GM19043 (cell line): ENCODE measurements around the gene ESAM.

Experiments
- ATAC-seq: cut with Tn5 transposase; IDR thresholded peaks from one replicate; pipeline ENCODE4 v1.9.1; 2021; ENCODE audit warnings: low read depth; ENCODE audit not compliant: unreplicated experiment

The ESAM gene

DNA sequence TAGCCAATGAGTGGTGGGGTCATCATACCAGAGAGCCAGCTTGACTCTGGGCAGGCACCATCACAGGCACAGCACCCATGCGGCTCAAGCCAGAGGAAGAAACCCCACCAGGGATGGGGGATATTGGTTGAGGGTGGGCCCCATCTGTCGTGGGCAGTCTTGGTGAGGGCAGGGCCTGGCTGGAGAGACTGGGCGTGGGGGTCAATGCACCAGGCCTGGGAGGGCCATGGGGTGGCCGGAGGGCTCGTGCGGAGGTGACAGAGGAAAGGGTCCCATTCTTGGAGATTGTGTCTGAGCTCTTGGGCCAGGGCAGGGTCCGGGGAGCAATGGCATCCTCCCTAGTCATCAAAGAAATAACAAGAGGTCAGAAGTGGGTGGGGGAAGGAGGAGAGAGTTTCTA lies 8.5 kb downstream of the ESAM start:
- ATAC-seq, result no peak

DNA sequence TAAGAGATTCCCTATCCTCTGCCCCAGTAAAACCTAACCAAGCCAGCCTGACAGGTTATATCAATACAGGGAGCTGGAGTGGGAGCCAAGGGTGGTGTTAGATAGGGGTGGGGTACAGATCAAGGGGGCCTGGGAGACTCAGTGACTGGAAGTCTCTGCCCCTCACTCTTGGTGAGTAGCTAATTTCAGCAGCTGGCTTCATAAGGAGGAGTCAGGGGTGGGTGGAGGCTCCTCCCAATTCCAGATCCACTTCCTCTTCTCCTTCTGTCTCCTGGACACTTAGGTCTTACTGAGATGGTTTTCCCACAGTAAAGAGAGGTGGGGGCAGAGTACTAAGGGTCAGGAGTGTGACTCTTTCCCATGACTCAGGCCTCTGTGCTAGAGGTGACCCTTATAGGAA lies 8.9 kb downstream of the ESAM start:
- no peak for ATAC-seq

DNA sequence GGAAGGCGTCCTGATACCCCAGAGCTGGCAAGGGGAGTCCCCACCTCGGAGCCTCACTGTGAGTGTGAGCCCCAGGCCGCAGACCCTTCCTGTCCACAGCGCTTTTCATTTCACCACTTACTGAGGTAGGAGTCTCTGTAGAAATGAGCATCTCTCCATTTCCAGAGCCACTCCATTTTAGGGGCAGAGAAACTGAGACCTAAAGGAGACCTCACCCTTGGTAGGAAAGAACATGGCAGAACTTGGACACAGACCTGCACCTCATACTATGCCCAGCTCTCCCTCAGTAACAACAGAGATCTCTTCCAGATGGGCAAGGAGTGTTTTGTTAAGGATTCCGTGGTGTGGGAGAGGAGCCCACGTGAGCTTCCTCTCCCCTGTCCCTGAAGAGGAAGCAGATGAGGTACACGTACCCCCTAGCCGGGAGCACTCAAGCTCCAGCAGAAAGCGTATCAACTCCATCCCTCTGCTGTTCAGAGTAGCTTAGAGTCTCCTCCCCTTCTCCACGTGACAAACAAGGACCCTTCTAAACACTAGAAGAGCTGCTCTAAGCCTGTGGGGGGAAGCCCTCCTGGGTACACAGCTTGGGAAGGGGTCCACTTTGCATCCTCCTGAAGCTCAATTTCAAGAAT lies 9.5 kb downstream of the ESAM start:
- no peak for ATAC-seq

DNA sequence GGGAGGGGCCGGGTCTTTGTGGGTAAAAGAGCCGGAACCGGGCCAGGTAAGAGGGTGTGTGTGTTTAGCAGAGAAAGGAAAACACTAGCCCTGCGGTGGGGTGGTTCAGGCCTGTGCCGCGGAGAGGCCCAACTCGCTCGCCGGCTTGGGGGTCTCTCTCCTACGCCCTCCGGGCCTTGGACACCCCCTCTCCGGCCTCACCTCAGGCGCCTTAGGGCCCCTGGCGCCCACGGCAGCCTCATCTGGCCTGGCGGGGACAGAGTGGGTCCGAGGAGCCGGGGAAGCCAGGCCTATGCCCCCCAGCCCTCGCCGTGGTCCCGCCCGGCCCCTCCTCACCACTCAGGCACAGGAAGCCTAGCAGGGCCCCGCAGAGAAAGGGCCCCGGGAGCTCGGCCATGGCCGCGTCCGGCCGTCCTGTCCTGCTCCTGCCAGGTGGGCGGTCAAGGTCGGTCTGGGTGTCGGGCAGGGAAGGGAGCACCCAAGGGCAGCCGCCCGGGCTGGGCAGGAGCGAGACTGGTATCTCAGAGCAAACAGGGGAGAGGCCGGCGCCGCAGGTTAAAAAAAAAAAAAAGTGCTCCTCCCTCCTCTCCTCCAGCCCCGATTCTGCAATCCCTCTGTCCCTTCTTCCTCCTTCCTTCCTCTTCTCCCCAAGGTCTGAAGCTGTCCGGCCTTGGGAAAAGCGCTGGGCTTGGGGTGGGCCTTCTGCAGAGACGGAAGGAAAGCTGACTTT lies 10.2 kb downstream of the ESAM start, which contains the start of gene VSIG2:
Gene VSIG2 (minus strand): TSS at position 515 of the 730 bp plus-strand sequence. CDS start 118 bp downstream, at position 397.
- ATAC-seq, result no peak

DNA sequence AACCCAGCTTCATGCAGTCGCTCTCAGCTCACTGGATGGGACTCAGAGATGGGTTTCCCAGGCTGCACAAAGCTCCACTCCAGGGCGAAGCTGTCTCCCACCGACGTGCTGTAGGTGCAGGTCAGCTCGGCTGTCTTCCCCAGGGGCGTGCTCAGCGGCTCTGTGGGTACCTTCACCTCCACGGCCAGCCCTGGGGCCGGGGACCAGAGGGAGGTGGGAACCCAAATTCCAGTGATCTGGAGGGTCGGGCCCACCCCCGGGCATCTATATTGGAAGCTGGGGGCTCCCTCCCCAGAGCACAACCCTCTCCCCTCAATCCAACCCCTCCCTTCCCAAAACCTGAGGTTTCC lies 10.7 kb downstream of the ESAM start:
- ATAC-seq, result no peak

DNA sequence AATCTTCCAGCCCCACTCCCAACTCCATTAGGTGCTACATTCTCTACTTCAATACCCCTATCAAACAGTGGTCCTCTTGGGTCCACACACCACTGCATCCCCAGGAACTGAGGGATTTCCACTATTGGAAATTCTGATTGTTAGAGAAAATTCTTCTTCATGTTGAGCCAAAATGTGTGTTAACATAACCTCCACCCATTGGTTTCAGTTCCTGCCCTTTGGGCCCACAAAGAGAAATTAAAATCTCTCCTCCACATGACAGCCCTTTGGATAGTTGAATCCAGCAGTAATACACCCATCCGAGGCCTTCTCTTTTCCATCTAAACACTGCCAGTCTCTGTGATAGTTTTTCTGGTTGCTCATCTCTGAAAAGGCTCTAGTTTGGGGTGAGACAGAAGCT lies 12.2 kb downstream of the ESAM start:
- no peak for ATAC-seq

DNA sequence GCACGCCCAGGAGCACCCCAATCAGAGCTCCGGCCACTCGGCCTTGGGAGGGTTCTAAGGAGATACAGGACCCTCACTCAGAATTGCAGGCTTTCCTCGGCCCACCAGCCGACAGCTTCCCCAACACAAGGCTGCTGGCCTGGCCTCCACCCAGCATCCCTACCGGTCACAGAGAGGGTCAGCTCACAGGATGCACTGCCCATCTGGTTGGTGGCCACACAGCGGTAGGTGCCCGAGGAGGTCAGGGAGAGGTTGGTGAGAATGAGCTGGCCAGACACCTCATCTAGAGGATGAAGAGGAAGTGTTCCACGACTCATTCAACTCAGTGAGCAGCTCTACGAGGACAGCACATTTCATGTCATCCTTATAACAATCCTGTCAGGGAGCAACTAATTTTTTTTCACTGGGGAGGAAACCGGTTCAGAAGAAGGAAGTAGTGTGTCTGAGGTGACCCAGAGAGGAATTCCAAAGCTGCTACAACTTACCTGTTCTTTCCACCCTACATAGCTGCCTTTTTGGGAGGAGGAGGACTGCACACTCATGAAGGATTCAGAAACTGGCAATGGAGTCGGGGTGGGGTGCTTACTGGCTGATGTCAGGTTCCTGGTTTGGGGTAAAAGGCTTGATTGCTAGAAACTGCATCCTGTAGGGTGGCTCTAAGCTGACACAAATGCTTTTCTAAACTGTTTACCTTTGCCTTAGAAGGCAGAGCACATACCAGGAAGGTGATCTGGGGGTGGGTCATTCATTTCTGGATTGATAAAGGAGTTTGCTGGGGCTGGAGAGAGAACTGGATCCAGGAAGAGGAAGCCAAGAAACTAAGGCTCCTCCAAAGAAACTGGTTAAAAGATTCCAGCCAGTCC lies 13.4 kb downstream of the ESAM start:
- no peak for ATAC-seq

DNA sequence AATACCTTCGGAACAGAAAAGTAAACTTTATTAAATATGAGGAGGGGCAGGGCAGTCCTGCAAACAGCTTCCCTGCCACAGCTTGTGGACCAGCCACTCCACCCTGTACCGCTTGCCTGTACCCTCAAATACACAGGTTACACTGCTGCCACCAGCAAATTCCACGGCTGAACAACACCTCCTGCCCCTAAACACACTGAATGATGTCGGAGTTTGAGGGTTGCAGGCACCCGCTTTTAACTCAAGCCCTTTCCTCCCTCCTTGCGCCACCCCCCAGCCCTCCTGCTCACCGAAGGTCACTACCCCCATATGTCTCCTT lies 14.0 kb downstream of the ESAM start:
- ATAC-seq, result no peak

DNA sequence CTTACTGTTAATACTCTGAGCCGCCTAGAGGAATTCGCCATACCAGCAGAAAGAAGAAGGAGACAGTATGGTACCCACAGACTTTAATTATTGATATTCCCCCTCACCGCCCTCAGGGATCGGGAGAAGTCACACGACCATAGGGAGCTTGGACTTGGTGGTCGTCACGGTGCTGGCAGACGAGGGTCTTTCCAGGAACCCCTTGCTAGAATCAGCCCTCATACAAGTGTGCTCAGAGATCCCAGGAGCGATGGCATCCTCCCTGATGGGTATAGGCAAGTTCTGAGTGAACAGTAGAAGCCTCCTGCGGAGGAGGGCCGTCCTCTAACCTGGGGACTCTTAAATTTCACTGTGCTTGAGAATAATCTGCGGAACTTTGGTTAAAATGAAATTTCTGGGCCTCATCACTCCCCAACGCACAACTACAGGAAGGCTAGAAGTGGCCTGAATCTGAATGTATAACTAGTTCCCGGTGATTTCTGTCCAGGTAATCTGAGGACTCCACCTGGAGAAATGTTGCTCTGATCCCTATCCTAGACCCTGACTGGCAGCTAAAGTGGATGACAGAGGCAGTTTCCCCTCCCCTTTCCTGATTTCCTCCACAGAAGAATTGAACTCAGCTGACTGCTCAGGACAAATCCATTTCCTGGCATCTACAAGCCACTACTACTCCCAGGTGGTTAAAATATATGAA lies 14.5 kb downstream of the ESAM start:
- ATAC-seq, result no peak

DNA sequence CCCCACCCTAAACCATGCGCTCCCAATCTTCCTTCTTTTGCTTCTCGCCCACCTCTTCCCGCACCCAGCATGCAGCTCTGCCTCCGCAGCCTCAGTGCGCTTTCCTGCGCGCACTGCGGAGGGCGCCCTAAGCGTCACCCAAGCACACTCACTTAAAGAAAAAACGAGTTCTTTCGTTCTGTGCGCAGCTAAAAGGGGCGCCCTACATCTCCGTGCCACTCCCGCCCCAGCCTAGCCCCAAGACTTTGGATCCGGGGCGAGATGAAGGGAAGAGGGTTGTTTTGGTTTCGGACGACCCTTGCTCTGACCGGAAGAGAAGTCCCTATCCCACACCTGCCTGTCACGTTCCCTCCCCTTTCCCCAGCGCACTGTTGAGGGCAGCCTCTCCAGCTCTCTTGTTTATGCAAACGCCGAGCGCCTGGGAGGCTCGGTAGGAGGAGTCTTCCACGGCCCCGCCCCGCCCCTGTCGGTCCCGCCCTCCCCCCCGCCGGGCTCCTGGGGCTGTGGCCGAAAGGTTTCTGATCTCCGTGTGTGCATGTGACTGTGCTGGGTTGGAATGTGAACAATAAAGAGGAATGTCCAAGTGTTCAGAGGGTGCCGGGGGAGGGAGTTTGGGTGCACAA lies 15.4 kb downstream of the ESAM start:
- ATAC-seq, result peak; percentile 89

DNA sequence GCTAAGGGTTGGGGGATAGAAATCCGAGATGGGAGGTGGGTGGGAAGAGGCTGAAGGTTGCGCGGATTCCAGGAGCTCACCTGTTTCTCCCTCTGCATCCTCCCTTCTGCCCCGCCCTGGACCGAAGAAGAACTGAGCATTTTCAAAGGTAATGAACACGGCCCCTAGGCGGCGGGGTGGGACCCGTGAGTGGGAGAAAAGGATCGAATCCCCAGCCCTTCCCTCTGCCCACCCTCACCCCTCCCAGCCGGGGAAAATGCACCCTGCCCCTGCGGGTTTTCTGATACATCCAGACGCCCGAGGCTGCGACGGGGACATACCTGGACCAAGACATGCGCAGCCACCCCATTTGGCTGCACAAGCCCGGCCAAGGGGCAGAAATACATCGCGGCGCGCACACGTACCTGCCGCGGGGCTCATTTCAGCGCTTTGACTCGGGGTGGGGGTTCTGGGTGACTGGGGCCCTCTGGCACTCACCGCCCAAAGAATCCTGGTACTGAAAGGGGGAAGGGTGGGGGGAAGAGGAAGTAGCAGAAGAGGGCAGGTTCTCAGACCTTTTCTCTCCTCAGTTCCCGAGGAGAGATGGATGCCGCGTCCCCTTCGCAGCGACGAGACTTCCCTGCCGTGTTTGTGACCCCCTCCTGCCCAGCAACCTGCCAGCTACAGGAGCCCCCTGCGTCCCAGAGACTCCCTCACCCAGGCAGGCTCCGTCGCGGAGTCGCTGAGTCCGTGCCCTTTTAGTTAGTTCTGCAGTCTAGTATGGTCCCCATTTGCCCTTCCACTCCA lies 16.1 kb downstream of the ESAM start:
- ATAC-seq, result peak; percentile 8

DNA sequence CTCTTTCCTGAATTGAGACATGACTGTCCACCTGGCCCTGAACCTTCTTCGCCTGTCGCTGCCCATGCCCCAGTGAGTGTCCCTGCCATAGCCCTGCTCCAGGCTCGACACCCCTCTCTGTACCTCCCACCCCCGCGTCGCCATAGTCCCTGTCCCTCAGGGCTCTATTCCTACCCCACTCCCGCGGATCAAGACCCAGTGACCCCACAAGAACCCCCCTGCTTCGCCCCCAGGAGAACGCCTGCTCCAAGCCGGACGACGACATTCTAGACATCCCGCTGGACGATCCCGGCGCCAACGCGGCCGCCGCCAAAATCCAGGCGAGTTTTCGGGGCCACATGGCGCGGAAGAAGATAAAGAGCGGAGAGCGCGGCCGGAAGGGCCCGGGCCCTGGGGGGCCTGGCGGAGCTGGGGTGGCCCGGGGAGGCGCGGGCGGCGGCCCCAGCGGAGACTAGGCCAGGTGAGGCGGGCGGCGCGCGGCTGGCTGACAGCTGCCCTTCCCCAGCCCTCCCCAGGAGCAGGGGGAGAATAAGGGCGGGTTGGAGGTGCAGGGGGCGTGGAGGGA lies 16.7 kb downstream of the ESAM start:
- no peak for ATAC-seq

DNA sequence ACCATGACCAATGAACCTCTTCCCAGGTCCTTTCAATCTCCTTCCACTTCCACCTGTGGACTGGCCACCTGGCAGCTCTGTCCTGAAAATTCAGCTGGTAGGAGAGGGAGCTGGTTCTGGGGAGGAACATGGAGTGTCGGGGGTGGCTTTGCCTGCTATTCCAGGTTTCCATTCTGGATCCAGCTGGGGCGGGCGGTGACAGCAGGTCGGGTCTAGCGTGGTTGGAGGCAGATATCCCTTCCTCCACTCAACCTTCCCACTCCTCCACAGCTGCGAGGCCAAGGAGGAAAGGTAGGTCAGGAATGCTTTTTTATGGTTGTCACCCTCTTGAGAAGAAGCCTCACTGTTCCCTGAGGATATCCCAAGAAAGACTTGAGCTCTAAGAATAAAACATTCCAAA lies 19.0 kb downstream of the ESAM start:
- no peak for ATAC-seq

DNA sequence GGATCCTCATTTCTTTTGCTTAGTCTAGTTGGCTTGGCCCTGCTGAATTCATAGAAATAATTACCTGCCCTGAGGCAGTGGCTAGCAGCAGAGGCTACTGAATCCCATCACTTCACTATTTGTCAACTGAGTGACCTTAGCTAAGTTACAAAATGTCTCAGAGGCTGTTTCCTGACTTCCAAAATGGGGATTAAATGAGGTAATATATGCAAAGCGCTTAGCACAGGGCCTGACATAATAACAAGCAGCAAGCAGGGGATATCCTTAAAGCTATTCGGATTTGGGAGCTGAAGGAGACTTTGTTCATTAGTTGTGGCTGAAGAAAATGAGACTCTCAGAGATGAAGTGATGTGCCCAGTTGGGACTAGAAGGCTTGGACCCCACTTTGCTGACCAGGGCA lies 19.5 kb downstream of the ESAM start:
- no peak for ATAC-seq

DNA sequence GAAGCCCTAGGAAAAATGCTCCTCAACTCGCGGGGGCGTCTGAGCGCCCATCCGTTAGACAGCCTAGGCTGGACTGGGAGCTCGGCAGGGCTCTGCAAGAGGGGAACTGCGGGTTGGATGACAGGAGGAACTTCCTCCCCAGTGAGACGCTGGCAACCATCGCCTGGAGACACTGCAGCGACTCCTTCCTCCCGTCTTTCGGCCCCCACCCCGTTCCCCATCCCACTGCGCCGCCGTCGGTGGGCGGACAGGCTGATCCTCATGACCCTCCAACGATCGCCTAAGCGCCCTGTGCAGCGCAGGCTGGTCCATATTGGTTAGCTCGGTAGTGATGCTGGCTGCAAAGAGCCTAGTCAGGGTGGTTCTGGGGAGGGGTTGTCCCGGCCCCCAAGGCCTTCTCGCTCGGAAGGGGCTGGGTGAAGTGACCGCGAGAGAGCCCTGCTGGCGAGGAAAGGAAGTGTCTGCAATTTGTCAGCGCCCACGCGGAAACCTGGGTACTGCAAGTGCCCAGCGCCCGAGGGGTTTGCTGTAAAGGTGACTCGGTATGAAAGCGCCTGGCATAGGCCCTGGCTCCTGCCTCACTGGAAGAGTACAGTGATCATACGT lies 21.7 kb downstream of the ESAM start:
- peak; percentile 41 for ATAC-seq

DNA sequence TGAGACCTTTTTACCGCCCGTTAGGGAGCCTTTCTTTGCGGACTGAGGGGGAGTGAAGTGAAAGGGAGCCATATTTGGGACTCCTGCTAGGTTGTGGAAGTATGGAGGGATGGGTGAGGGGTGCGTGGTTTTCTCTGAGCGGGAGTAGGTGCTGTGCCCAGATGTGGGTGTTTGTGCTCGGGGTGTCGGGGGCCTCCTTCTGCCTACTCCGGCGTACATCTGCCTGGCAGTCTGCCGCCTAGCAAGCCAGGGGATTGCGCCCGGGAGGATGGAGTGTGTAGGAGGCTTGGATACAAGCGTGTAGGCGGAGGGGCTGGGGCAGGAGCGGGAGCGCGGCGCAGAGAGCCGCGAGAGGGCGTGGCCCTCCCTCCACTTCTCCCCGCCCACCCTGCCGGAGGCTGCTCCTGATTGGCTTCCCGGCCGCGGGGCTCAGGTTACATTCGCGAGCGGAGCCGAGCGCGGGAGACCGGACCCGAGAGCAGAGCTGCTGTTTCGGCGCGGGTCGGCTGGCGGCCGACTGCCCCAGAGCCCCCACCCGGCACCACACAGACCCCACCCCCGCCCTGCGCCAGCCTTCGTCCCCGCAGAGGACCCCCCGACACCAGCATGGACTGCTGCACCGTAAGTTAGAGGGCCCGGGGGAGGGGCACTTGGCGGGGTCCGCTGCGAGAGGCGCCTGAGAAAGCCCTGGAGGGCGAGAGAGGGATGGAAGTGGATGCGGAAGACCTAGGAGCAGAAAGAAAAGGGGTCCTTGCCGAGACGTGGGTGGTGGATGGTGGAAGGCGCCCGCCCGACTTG lies 22.4 kb downstream of the ESAM start, which contains the start of gene NRGN:
Gene NRGN (plus strand): TSS at position 464 of the 798 bp plus-strand sequence. CDS start 143 bp downstream, at position 607.
- ATAC-seq, result peak; percentile 99

DNA sequence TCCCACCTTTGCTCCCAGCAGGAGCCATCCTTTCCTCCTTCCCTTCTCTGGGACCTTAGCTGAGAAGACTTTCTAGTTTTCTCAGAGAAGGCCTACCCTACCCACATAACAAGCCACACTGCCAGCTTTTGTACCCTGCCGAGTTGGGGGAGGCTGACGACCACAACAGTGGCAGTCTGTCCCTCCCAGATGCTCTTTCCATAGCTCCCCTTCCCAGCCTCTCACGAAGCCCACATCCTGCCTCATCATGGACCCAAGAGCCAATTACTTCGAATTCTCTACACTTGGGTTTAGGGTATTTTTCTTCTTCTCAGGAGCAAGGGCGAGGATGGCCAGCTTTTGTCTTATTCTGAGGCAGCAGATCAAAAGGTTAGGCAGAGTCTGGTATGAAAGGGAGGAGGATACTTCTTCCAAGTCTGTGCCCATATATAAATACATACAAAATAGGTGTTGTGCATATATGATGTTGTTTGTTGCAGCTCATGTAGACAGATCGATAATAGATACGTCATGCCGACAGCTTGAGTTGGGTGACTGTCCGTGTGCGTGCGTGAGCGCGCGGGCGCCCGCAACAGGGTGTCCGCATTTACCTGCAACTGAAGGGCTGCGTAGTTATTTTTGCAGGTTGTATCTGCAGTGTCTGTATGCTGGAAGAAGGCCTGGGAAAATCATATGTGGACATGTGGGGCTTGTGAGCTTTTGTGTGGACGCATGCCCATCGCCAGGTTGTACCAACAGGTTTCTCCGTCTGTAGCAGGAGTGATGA lies 23.2 kb downstream of the ESAM start:
- ATAC-seq, result no peak
